ENCODE measurements around the gene IMPDH1.

- TF ChIP-seq ATF3 (IDR thresholded peaks at IDR 0.05) = no peak
- no peak for TF ChIP-seq MAX (IDR thresholded peaks at IDR 0.05)
- no peak for TF ChIP-seq CTCF (IDR thresholded peaks at IDR 0.05; ENCODE audit: low read depth, low read length, missing input control)
- TF ChIP-seq JUND (IDR thresholded peaks at IDR 0.05) = no peak
- TF ChIP-seq TAF1 (conservative IDR thresholded peaks at IDR 0.05) = no peak
- no peak for TF ChIP-seq RAD21 (IDR thresholded peaks at IDR 0.05)
- no peak for TF ChIP-seq YY1 (IDR thresholded peaks at IDR 0.05)
- TF ChIP-seq EGR1 (IDR thresholded peaks at IDR 0.05; ENCODE audit: low read depth in 2 of 2) = no peak
Measured at GRCh38 chr7:128366300-128366699, 43.5 kb downstream of the IMPDH1 start.
